SK-N-SH (cell line): ENCODE results near the gene YAF2. TPM values are rescaled to one million over a fixed set of nuclear protein-coding genes. Genes with fewer than 3 reads are reported as not detected.
A peak's percentile ranks its signal among the peaks of the same experiment; 100 is the strongest.

Experiments
- CTCF ChIA-PET: fragments of 300-600, 350-600 bp; formaldehyde crosslinking; extraction: SDS; loops from one replicate; lab custom pipeline; 2021; lab: Yijun Ruan, JAX
- POLR2A ChIA-PET: fragments of 350-600 bp; sonication (Branson Sonifier 250); formaldehyde crosslinking; extraction: SDS; loops from one replicate; lab custom pipeline; 2020; ENCODE audit warnings: antibody characterized with exemption, inconsistent platforms; lab: Yijun Ruan, JAX
- DNase-seq: peaks from one replicate; pipeline ENCODE4 v3.0.0; 2012
- H2AFZ ChIP-seq: fragments of 200-600 bp; sonication (generic); 2 replicates; pipeline ENCODE4 v1.8.1; 2016; ENCODE audit warnings: antibody characterized with exemption, mild to moderate bottlenecking, low read depth
- H3F3A ChIP-seq: fragments of 200-600 bp; sonication (generic); replicated peaks from 2 replicates; pipeline ENCODE3; 2016; ENCODE audit warnings: antibody characterized with exemption, mild to moderate bottlenecking; ENCODE audit not compliant: insufficient read depth
- H3K27ac ChIP-seq, 2 experiments: fragments of 200-500 bp in 1 of 2; fragments of 200-600 bp in 1 of 2; sonication (Bioruptor generic) in 1 of 2; sonication (generic), shearing (Covaris generic) in 1 of 2; 2 replicates each; pipeline versions ENCODE4 v1.5.1 to v1.6.1; 2014 to 2016; ENCODE audit warnings: low read depth in 2 of 2, inconsistent platforms in 1 of 2, low read length in 1 of 2, mild to moderate bottlenecking in 1 of 2, mixed read lengths in 1 of 2
- H3K27me3 ChIP-seq: fragments of 200-600 bp; sonication (generic), shearing (Covaris generic); 2 replicates; pipeline ENCODE4 v1.6.1; 2016; ENCODE audit warnings: mixed run types; ENCODE audit not compliant: insufficient read depth
- H3K36me3 ChIP-seq, 2 experiments: fragments of 200-500 bp in 1 of 2; fragments of 200-600 bp in 1 of 2; sonication (Bioruptor generic) in 1 of 2; sonication (generic) in 1 of 2; replicated peaks in 1 of 2; 2 replicates each; pipeline versions ENCODE3 to v1.5.1; 2014 to 2016; ENCODE audit warnings: low read length in 1 of 2, mild to moderate bottlenecking in 1 of 2; ENCODE audit not compliant: insufficient read depth in 2 of 2, control insufficient read depth in 1 of 2
- H3K4me1 ChIP-seq, 2 experiments: fragments of 200-500 bp in 1 of 2; fragments of 200-600 bp in 1 of 2; sonication (Bioruptor generic) in 1 of 2; sonication (generic), shearing (Covaris generic) in 1 of 2; 2 replicates each; pipeline versions ENCODE4 v1.5.1 to v1.6.1; 2014 to 2016; ENCODE audit warnings: low read depth in 1 of 2, low read length in 1 of 2, mixed run types in 1 of 2; ENCODE audit not compliant: insufficient read depth in 2 of 2, control insufficient read depth in 1 of 2
- H3K4me2 ChIP-seq: fragments of 200-600 bp; sonication (generic), shearing (Covaris generic); 2 replicates; pipeline ENCODE4 v1.6.1; 2017; ENCODE audit warnings: mixed run types
- H3K4me3 ChIP-seq, 2 experiments: fragments of 200-500 bp in 1 of 2; fragments of 200-600 bp in 1 of 2; sonication (Bioruptor generic) in 1 of 2; sonication (generic), shearing (Covaris generic) in 1 of 2; 2 replicates each; pipeline versions ENCODE4 v1.5.1 to v1.8.1; 2014 to 2016; ENCODE audit warnings: low read depth in 2 of 2, inconsistent platforms in 1 of 2, low read length in 1 of 2, mild to moderate bottlenecking in 1 of 2, mixed read lengths in 1 of 2, moderate library complexity in 1 of 2
- H3K79me2 ChIP-seq: fragments of 200-600 bp; sonication (generic); 2 replicates; pipeline ENCODE4 v1.8.1; 2017; ENCODE audit warnings: mild to moderate bottlenecking; ENCODE audit not compliant: insufficient read depth
- H3K9ac ChIP-seq: fragments of 200-600 bp; sonication (generic); 2 replicates; pipeline ENCODE4 v1.6.1; 2017; ENCODE audit warnings: mixed run types
- H3K9me2 ChIP-seq: fragments of 200-600 bp; sonication (generic); 2 replicates; pipeline ENCODE4 v1.6.1; 2017; ENCODE audit warnings: mixed run types
- H3K9me3 ChIP-seq: fragments of 200-600 bp; sonication (generic); 2 replicates; pipeline ENCODE4 v1.6.1; 2017; ENCODE audit warnings: mixed run types, mild to moderate bottlenecking, moderate library complexity
- H4K20me1 ChIP-seq: fragments of 200-600 bp; sonication (generic); 2 replicates; pipeline ENCODE4 v1.6.1; 2017; ENCODE audit warnings: mild to moderate bottlenecking, mixed run types; ENCODE audit not compliant: insufficient read depth
- CHD2 ChIP-seq: fragments of 150-350 bp; IDR thresholded peaks from 2 replicates; pipeline ENCODE4 v1.6.1; 2018; ENCODE audit warnings: low read length; ENCODE audit not compliant: partially characterized antibody
- EZH2phosphoT487 ChIP-seq: fragments of 200-600 bp; sonication (generic); IDR thresholded peaks from 2 replicates; pipeline ENCODE4 v1.6.1; 2017; ENCODE audit warnings: low read depth, mixed run types, mild to moderate bottlenecking, antibody characterized with exemption, moderate library complexity, borderline replicate concordance
- FOSL2 ChIP-seq: IDR thresholded peaks from 2 replicates; pipeline ENCODE4 v1.4.0; 2012; ENCODE audit warnings: low read depth, mild to moderate bottlenecking, moderate library complexity, borderline replicate concordance
- GABPA ChIP-seq: IDR thresholded peaks from 2 replicates; pipeline ENCODE4 v1.4.0; 2012; ENCODE audit warnings: low read depth, mild to moderate bottlenecking
- NFIC ChIP-seq: IDR thresholded peaks from 2 replicates; pipeline ENCODE4 v1.4.0; 2012; ENCODE audit warnings: borderline replicate concordance
- NRF1 ChIP-seq: IDR thresholded peaks from 2 replicates; pipeline ENCODE4 v1.6.1; 2012; ENCODE audit warnings: low read depth, mild to moderate bottlenecking, low read length
- RAD21 ChIP-seq: IDR thresholded peaks from 2 replicates; pipeline ENCODE4 v1.6.1; 2012; ENCODE audit warnings: mild to moderate bottlenecking, low read length
- RFX5 ChIP-seq: IDR thresholded peaks from 2 replicates; pipeline ENCODE4 v1.6.1; 2012; ENCODE audit warnings: mild to moderate bottlenecking, improper control_type of control experiment, low read length
- TEAD4 ChIP-seq: IDR thresholded peaks from 2 replicates; pipeline ENCODE4 v1.4.0; 2012; ENCODE audit warnings: mild to moderate bottlenecking, borderline replicate concordance; ENCODE audit not compliant: insufficient read depth
- YY1 ChIP-seq: IDR thresholded peaks from 2 replicates; pipeline ENCODE4 v1.4.0; 2012; ENCODE audit warnings: low read depth, mild to moderate bottlenecking
- WGBS: methylation state at CpG from one replicate; pipeline ENCODE4 v1.1.6; 2017; ENCODE audit warnings: low lambda C conversion rate; 5-methylcytosine and 5-hydroxymethylcytosine counted together
- polyA plus RNA-seq, 3 experiments: library from polyadenylated mRNA; depleted of rRNA; stranded (reverse); fragments of >200 nt; gene quantifications; 2 replicates each; pipeline ENCODE4 v1.2.3, GENCODE V29; 2012
- TF ChIP-seq, protein P1 (sequence below): fragments of 150-350 bp; IDR thresholded peaks from 2 replicates; pipeline ENCODE4 v1.6.1; 2016; ENCODE audit warnings: mild to moderate bottlenecking, low read depth, low read length
- TF ChIP-seq, protein P2 (sequence below): IDR thresholded peaks from 2 replicates; pipeline ENCODE4 v1.6.1; 2012; ENCODE audit warnings: mild to moderate bottlenecking, low read depth, low read length, moderate library complexity
- TF ChIP-seq, protein P3 (sequence below): fragments of 200-600 bp; sonication (generic); IDR thresholded peaks from 2 replicates; pipeline ENCODE4 v1.6.1; 2017; ENCODE audit warnings: antibody characterized with exemption, mild to moderate bottlenecking, moderate library complexity

The YAF2 gene
- polyA plus RNA-seq, 1 of the 3 experiments (the other 2 are of a cell fraction), result 5.3 TPM

DNA sequence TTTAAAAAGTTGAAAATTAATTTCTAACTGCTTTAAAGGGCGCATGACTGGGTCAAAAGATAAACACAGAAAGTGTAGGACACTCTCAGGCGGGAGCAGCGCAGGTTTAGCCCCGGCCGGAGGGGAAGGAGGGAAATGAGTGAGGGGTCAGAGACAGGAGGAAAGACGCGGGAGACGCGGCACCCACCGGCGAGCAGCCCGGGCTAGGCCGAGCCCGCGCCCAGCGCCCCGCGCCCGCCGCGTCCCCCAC, 94.0 kb downstream of the YAF2 start:
- no peak for TF ChIP-seq CHD2
- no peak for TF ChIP-seq NRF1
- TF ChIP-seq, protein P1, sequence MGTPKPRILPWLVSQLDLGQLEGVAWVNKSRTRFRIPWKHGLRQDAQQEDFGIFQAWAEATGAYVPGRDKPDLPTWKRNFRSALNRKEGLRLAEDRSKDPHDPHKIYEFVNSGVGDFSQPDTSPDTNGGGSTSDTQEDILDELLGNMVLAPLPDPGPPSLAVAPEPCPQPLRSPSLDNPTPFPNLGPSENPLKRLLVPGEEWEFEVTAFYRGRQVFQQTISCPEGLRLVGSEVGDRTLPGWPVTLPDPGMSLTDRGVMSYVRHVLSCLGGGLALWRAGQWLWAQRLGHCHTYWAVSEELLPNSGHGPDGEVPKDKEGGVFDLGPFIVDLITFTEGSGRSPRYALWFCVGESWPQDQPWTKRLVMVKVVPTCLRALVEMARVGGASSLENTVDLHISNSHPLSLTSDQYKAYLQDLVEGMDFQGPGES, result no peak
- TF ChIP-seq, protein P2, sequence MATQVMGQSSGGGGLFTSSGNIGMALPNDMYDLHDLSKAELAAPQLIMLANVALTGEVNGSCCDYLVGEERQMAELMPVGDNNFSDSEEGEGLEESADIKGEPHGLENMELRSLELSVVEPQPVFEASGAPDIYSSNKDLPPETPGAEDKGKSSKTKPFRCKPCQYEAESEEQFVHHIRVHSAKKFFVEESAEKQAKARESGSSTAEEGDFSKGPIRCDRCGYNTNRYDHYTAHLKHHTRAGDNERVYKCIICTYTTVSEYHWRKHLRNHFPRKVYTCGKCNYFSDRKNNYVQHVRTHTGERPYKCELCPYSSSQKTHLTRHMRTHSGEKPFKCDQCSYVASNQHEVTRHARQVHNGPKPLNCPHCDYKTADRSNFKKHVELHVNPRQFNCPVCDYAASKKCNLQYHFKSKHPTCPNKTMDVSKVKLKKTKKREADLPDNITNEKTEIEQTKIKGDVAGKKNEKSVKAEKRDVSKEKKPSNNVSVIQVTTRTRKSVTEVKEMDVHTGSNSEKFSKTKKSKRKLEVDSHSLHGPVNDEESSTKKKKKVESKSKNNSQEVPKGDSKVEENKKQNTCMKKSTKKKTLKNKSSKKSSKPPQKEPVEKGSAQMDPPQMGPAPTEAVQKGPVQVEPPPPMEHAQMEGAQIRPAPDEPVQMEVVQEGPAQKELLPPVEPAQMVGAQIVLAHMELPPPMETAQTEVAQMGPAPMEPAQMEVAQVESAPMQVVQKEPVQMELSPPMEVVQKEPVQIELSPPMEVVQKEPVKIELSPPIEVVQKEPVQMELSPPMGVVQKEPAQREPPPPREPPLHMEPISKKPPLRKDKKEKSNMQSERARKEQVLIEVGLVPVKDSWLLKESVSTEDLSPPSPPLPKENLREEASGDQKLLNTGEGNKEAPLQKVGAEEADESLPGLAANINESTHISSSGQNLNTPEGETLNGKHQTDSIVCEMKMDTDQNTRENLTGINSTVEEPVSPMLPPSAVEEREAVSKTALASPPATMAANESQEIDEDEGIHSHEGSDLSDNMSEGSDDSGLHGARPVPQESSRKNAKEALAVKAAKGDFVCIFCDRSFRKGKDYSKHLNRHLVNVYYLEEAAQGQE, result no peak
- TF ChIP-seq EZH2phosphoT487, result no peak
- no peak for TF ChIP-seq TEAD4
- no peak for TF ChIP-seq RFX5
- no peak for TF ChIP-seq FOSL2
- no peak for TF ChIP-seq NFIC
- TF ChIP-seq, protein P3, sequence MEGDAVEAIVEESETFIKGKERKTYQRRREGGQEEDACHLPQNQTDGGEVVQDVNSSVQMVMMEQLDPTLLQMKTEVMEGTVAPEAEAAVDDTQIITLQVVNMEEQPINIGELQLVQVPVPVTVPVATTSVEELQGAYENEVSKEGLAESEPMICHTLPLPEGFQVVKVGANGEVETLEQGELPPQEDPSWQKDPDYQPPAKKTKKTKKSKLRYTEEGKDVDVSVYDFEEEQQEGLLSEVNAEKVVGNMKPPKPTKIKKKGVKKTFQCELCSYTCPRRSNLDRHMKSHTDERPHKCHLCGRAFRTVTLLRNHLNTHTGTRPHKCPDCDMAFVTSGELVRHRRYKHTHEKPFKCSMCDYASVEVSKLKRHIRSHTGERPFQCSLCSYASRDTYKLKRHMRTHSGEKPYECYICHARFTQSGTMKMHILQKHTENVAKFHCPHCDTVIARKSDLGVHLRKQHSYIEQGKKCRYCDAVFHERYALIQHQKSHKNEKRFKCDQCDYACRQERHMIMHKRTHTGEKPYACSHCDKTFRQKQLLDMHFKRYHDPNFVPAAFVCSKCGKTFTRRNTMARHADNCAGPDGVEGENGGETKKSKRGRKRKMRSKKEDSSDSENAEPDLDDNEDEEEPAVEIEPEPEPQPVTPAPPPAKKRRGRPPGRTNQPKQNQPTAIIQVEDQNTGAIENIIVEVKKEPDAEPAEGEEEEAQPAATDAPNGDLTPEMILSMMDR, result no peak
- no peak for TF ChIP-seq RAD21
- TF ChIP-seq YY1, result no peak
- TF ChIP-seq GABPA, result no peak
- TF ChIP-seq, all 33 proteins: peak for 0
- H3K27me3 ChIP-seq, result no peaks in the 10 kb centered on the region
- H3K4me3 ChIP-seq, result peak overlapping the region; percentile 74 to 87
- H3K4me1 ChIP-seq, result peaks cover 4 to 11% of the 10 kb centered on the region in 2 experiments; a peak in 3 of 4 replicates
- H4K20me1 ChIP-seq, result peaks cover 29% of the 10 kb centered on the region
- H3F3A ChIP-seq, result peaks cover 14% of the 10 kb centered on the region
- peaks cover 51% of the 10 kb centered on the region for H3K79me2 ChIP-seq
- no peak for DNase-seq
- peak overlapping the region; percentile 53 to 79 for H3K27ac ChIP-seq
- no peaks in the 10 kb centered on the region for H3K36me3 ChIP-seq
- ChIA-PET CTCF (interaction anchor here (1.0 to 1.2 kb wide), 2 partner anchors 19 to 339 kb away, joined by 3 read pairs; no protein-coding TSS in a partner anchor), POLR2A (no interaction called here)
- peak overlapping the region; percentile 74 for H3K9ac ChIP-seq
- H3K9me3 ChIP-seq, result no peaks in the 10 kb centered on the region
- 2% methylated on average over 11 of the region's 21 CpGs for WGBS
- H2AFZ ChIP-seq, result peak overlapping the region; percentile 95
- peak overlapping the region; percentile 84 for H3K4me2 ChIP-seq
- H3K9me2 ChIP-seq, result no peaks in the 10 kb centered on the region
